HG03135 (cell line): Measurements from ENCODE around the gene BRICD5.

Experiments
- ATAC-seq: cut with Tn5 transposase; IDR thresholded peaks from one replicate; pipeline ENCODE4 v1.9.1; 2021; ENCODE audit warnings: mild to moderate bottlenecking, moderate library complexity; ENCODE audit not compliant: unreplicated experiment

The BRICD5 gene

DNA sequence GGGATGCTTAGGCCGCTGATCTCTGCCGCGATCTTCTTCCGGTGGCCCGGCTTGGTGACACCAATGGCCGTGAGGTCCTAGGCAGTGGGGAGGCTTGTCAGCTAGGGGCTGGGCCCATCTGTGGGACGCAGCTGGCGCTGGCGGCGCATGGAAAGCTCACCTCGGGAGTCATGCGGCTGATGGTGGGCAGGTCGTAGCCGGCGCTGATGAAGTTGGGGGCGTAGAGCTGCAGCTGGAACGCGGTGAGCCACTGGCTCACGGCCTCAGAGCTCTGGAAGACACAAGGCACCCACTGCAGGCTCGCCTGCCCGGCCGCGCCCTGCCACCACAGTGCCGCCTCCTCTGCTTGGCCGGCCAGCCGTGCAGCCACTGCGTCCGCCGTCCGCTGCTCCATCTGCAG, 27.0 kb downstream of the BRICD5 start:
- no peak for ATAC-seq

- ATAC-seq = no peak
Measured at GRCh38 chr16:2181952-2182351, 28.7 kb downstream of the BRICD5 start.

DNA sequence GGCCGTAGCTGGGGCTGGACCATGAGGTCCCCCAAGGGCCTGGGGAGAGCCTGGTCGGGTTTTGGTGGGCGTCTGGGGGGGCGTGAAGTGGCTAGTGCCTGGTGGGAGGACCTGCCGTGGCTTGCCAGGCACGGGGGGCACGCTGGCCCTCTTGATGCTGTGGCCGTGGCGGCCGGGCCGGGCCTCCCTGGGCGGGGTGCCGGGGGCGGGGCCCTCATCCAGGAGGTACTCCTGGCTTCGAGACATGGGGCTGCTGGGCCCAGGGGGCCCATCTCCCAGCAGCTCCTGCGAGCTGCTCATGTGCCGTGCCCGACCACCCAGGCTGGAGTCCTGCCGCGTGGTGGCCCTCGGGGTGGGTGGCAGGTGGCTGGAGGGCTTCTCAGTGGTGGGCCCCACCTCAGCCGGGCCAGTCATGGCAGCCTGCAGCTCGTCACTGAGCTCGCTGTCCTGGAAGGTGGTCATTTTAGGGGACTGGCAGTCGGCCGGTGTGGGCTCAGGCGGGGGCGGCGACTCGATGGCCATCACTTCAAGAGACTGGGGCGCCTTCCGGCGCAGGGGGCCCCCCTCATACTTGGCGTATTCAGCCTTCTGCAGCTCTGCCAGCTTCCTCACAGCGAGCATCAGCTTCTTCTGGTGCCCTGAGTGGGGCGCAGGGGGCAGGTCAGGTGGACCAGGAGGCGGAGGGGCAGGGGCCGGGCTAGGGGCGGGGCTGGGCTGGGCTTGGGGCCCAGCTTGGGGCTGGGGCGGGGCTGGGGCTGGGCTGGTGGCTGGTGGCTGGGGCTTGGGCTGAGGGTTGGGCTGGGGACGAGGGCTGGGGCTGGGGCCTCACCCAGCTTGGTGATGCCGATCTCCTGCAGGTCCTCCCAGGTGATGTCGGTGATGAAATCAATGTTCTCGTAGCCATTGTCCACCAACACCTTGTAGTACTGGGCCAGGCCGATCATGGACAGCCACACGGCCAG, 29.4 kb downstream of the BRICD5 start:
- no peak for ATAC-seq

DNA sequence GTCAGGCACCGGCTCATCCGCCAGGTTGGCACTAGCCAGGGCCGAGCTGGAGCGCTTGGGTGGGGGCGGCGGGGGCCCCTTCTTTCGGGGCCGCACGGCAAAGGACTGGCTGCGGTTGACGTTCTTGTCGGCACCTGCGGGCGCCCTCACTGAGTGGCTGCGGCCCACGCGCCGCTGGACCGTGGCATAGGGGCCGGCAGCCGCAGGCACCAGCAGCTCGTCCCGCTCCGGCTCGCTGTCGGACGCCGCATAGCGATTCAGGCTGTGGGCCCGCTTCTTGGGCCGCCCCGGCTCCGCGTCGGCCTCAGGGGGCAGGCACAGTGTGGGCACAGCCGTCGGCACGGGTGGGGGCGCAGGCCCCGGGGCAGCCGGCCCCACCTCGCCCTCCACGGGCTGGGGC, 30.2 kb downstream of the BRICD5 start:
- no peak for ATAC-seq

- no peak for ATAC-seq
Measured at GRCh38 chr16:2179576-2179975, 31.1 kb downstream of the BRICD5 start.

DNA sequence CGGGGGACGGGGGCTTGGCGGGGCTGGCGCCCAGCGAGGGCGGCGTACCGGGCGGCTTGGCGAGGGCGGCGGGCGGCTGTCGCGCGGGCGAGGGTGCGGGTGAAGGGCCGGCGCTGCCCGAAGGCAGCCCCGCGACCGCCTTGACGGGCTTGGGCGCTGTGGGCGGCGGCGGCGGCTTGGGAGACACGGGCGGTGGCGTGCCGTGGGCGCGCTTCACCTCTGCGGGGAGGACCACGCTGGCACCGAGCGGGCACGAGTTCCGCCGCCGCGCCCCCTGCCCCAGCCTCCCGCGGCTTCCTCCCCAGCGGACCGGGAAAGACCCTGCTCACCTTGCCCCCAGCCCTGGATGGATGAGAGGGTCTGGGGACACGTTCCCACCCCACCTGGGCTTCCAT, 31.6 kb downstream of the BRICD5 start:
- ATAC-seq = no peak

- ATAC-seq = no peak
Measured at GRCh38 chr16:2178321-2179106, 32.1 kb downstream of the BRICD5 start.

DNA sequence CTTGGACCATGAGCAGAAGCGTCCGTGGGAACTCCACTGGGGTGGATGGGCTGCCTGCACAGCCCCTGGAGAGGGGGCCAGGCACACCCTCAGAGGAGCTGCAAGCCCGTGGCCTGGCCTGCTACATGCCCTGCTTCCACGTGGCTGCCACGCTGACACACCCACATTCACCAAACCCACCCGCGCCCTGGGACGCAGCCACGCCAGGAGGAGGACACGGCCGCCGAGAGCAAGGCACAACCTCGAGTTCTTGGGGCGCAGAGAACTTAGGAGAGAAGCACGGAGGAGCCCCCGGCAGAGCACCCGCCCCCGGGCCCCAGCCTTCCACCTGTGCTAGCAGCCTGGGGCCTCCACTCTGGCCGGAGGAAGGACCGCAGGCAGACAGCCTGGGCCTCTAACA, 33.1 kb downstream of the BRICD5 start:
- ATAC-seq = no peak

- no peak for ATAC-seq
Measured at GRCh38 chr16:2177101-2177500, 33.6 kb downstream of the BRICD5 start.

GRCh38 chr16:2176047-2176446, 34.6 kb downstream of the BRICD5 start:
- ATAC-seq = no peak

DNA sequence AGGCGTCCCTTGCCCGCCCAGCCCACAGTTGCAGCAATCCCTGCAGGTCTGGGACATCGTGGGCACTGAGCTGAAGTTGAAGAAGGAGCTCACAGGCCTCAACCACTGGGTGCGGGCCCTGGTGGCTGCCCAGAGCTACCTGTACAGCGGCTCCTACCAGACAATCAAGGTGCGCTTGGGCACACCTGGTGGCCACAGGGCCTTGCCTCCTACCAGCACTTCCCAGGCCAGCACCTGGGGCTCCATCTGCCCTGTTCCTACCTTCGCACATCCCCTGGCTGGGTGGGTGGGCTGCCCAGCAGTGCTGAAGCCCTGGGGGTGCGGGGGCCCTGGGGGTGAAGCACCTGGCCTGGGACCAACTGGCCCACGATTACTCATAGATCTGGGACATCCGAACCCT, 35.2 kb downstream of the BRICD5 start:
- no peak for ATAC-seq

GRCh38 chr16:2174396-2175131, 36.1 kb downstream of the BRICD5 start:
- no peak for ATAC-seq

DNA sequence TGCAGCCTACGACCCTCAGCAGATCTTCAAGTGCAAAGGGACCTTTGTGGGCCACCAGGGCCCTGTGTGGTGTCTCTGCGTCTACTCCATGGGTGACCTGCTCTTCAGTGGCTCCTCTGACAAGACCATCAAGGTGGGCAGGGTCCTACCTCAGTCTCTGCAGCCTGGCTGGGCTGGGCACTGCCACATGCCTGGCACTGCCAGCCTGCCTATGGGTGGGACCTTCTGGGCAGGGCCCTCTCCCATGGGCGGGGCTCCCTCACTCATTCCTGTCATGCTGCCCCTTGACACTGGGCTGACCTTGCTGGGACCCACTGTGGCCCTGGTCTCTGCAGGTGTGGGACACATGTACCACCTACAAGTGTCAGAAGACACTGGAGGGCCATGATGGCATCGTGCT, 36.7 kb downstream of the BRICD5 start:
- no peak for ATAC-seq

- ATAC-seq = no peak
Measured at GRCh38 chr16:2173366-2173765, 37.3 kb downstream of the BRICD5 start.

DNA sequence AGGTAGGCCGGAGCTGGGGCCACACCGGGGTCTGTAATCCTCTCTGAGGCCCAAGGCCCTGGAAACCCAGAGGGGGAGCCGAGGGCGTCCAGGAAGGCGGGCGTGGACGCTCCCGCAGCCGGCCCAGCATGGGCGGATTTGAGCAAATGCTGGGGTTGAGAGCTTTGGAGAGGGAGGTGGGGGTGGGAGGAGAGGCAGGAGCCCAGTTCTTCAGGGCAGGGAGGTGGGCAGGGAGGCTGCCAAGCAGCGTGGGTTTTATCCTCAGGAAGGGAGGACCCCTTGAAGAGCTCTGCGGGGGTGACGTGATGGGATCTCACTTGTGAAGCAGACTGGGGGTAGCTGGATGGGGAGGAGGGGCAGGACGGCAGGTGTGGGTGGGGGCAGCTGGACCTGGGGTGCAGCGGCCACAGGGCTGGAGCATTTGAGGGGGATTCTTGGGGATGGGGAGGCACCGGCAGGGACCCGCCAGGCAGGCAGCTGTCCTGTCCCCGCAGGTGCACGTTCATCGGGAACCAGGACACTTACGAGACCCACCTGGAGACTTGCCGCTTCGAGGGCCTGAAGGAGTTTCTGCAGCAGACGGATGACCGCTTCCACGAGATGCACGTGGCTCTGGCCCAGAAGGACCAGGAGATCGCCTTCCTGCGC, 37.9 kb downstream of the BRICD5 start:
- no peak for ATAC-seq

GRCh38 chr16:2171601-2172178, 39.0 kb downstream of the BRICD5 start:
- no peak for ATAC-seq

DNA sequence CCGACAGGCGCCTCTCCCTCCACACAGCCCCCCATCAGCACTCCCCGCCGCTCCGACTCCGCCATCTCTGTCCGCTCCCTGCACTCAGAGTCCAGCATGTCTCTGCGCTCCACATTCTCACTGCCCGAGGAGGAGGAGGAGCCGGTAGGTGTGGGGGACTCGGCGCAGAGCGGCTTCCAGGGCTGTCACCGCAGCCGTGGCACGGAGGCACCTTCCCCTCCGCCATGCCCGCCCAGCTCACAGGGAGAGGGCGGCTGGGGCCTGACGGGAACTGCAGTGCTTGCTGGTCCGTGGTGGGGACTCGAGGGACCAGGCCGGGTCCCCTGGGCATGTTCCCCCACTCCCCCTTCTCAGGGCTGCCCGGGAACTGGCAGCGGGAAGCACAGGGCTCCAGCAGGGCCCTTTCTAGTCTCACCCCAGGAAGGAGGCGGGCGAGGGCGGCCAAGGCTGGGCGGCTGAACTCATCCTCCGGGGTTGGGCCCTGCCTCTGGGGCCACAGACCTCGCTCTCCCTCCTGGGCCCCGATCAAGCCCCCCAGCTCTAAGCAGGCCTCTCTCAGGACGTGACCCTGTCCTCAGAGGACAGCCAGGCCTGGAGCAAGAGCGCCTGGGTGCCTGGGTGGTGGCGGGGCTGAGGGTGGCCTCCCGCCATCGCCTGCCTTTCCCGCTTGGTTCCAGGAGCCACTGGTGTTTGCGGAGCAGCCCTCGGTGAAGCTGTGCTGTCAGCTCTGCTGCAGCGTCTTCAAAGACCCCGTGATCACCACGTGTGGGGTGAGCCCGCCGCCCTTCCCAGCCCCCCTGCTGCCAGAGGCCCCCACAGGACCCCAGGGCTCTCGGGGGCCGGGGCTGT, 39.9 kb downstream of the BRICD5 start:
- ATAC-seq = no peak

DNA sequence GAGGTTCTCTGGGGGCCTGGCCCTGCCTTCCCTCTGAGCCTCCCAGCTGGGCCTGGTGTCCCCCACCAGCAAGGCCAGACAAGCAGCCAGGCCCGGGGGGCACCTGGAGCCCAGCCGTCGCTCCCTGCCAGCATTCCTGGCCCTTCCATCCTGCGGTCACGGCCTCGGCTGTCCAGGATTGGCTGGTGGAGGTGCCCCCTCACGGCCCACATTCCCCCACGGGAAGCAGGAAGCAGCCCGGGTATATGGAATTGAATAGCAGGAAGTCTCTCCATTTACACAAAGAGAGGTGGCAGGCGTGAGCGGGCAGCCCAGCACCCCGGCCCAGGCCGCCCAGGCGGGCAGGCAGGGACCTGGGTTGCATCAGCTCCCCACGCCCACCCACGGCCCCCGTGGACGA, 40.6 kb downstream of the BRICD5 start:
- ATAC-seq = no peak

GRCh38 chr16:2167068-2167638, 43.5 kb downstream of the BRICD5 start:
- ATAC-seq = no peak
